ENCODE measurements around the gene CADM4. TPM values are rescaled to one million over a fixed set of nuclear protein-coding genes. Genes with fewer than 3 reads are reported as not detected.

CADM4 gene
- total RNA-seq, 1 donor from 2014 or later: 10.3 TPM

DNA sequence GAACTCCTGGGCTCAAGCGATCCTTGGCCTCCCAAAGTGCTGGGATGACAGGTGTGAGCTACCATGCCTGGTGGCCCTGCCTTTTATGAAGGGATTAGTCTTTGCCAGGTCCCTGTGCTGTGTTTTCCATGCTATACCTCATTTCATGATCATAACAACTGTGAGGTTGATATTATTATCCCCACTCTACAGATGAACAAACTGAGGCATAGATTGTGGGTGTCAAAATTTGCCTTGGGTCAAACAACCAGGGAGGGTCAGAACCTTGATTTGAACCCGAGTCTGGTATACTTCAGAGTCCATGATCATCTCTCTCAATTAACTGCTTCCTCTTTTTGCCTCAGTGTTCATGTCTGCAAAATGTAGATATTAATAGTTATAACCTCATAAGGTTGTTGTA, 57.2 kb downstream of the CADM4 start:
- DNase-seq: no peak

- no peak for DNase-seq
Measured at GRCh38 chr19:43581467-43581866, 58.2 kb downstream of the CADM4 start.

- no peak for DNase-seq
Measured at GRCh38 chr19:43578787-43579186, 60.9 kb downstream of the CADM4 start.

DNA sequence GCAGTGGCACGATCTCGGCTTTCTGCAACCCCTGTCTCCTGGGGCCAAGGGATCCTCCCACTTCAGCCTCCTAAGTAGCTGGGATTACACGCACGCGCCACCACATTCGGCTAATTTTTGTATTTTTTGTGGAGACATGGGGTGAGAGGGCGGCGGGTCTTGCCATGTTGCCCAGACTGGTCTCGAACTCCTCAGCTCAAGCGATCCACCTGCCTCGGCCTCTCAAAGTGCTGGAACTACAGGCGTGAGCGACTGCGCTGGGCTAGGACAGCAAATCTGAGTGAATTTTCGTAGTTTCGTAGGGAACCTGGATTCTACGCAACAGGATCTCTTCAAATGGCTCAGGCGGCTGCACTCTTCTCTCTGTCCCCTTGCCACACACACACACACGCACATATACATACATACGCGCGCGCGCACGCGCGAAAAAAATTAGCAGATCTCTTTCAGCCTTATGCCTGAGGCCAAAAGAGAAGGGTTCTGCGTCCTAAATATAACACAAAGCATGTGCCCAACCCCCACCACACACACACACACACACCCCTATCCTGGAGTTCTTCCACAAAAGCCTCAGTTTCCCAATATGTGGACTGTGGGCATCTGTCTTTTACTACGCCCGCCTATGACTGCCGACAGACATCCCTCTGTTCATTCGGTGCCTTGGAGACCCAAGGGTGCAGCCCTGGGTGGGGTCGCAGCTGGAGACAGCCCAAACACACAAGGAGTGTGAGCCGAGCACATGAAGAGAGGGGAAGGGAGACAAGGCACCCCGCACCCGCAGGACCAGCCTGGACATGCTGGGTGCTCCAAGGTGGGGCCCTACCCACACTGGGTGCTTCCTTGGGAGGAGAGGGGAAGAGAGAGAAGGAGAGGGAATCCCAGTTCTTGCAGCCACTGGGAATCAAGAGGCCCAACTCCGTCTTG, 63.4 kb downstream of the CADM4 start:
- peak; percentile 59 for DNase-seq

GRCh38 chr19:43575156-43575950, 64.3 kb downstream of the CADM4 start, which contains the start of the genes PINLYP and XRCC1:
Gene PINLYP (plus strand): TSS chr19:43575801. CDS start chr19:43577192, 1,391 bp downstream.
Gene XRCC1 (minus strand): TSS chr19:43575527. CDS start chr19:43575458, 69 bp downstream.
- DNase-seq: peak; percentile 100

GRCh38 chr19:43574424-43575155, 65.1 kb downstream of the CADM4 start:
- DNase-seq: no peak

Small RNA genes lying within 50 kb of the gene (small RNA-seq; reads per million reads assigned to genes)
- not detected for gene RN7SL368P (ENCODE audit: low replicate concordance)

Other genes starting within 250 kb of the CADM4 start
- not detected for gene TEX101, start 225.0 kb downstream of the CADM4 start, total RNA-seq
- 17.6 TPM for gene LYPD3, start 174.2 kb downstream of the CADM4 start, total RNA-seq
- gene PHLDB3, start 135.1 kb downstream of the CADM4 start, total RNA-seq: 24.6 TPM
- gene ETHE1, start 112.6 kb downstream of the CADM4 start, total RNA-seq: 28.2 TPM
- 0.41 TPM for gene ZNF575, start 106.7 kb downstream of the CADM4 start, total RNA-seq
- gene XRCC1, start 64.3 kb downstream of the CADM4 start, total RNA-seq: 10.5 TPM
- gene PINLYP, start 64.0 kb downstream of the CADM4 start, total RNA-seq: 2.7 TPM
- gene IRGQ, start 43.7 kb downstream of the CADM4 start, total RNA-seq: 26.0 TPM
- 8.8 TPM for gene ZNF576, start 43.3 kb downstream of the CADM4 start, total RNA-seq
- gene SRRM5, start 27.8 kb downstream of the CADM4 start, total RNA-seq: not detected
- 22.9 TPM for gene ZNF428, start 20.2 kb downstream of the CADM4 start, total RNA-seq
- gene PLAUR, start 30.3 kb upstream of the CADM4 start, total RNA-seq: 8.1 TPM
- gene IRGC, start 76.2 kb upstream of the CADM4 start, total RNA-seq: not detected
- 13.0 TPM for gene SMG9, start 115.1 kb upstream of the CADM4 start, total RNA-seq
- gene KCNN4, start 141.1 kb upstream of the CADM4 start, total RNA-seq: 14.8 TPM
- 1.6 TPM for gene LYPD5, start 162.6 kb upstream of the CADM4 start, total RNA-seq
- gene ZNF283, start 187.5 kb upstream of the CADM4 start, total RNA-seq: 23.3 TPM
- gene ZNF404, start 244.1 kb upstream of the CADM4 start, total RNA-seq: 1.6 TPM